HG03066 (cell line): ENCODE results near the gene OARD1.

Experiments
- ATAC-seq: cut with Tn5 transposase; IDR thresholded peaks from one replicate; pipeline ENCODE4 v1.9.1; 2021; ENCODE audit warnings: low read depth; ENCODE audit not compliant: unreplicated experiment

Gene OARD1

DNA sequence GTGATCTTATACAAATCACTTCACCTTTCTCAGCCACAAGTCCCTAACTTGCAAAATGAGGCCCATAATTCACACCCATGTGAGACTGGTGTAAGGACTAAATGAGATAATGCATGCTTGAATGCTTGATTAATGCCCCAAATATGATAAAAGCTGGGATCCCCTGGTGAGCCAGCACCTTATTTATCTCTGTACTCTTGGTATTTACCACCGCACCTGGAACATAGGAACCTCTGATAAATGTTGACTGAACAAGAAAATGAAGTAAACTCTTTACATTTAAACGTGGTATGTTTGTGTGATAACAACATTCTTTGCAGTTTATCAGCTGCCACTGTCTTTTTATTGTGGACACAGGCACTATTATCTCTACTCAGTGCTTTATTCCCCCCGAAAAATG is 21.6 kb downstream of the OARD1 start:
- ATAC-seq: no peak

GRCh38 chr6:41049955-41050354 is 22.2 kb downstream of the OARD1 start:
- no peak for ATAC-seq

GRCh38 chr6:41049521-41049920 is 22.6 kb downstream of the OARD1 start:
- ATAC-seq: no peak

GRCh38 chr6:41047745-41048732 is 24.1 kb downstream of the OARD1 start:
- no peak for ATAC-seq

GRCh38 chr6:41047306-41047705 is 24.9 kb downstream of the OARD1 start:
- ATAC-seq: no peak

DNA sequence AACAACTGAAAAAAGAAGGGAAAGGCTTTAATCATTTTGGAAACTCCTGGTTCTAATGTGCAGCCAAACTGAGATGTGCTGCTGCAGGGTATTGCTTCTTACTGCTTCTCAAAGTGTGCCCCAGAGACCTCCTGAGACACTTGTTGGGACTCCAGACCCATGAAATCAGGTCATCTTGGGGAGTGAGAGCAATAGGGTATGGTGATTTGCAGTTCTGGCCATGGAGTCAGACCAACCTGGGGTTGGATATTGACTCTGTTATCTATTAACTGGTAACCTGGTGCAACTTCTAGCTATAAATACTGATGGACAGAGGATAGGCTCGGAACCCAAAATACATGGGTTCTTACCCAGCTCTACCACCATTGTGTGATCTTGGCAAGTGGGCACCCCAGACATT is 26.1 kb downstream of the OARD1 start:
- ATAC-seq: no peak

- no peak for ATAC-seq
Measured at GRCh38 chr6:41045664-41046063, 26.5 kb downstream of the OARD1 start.

GRCh38 chr6:41043151-41043550 is 29.0 kb downstream of the OARD1 start:
- ATAC-seq: no peak

- ATAC-seq: no peak
Measured at GRCh38 chr6:41042226-41043055, 29.7 kb downstream of the OARD1 start, which contains the start of gene TSPO2. Gene TSPO2 (plus strand): TSS chr6:41042467. CDS start chr6:41042986, 519 bp downstream.

- no peak for ATAC-seq
Measured at GRCh38 chr6:41040940-41041536, 31.1 kb downstream of the OARD1 start.

GRCh38 chr6:41040101-41040939 is 31.8 kb downstream of the OARD1 start:
- ATAC-seq: no peak

GRCh38 chr6:41039060-41039998 is 32.8 kb downstream of the OARD1 start, which contains the start of gene UNC5CL:
Gene UNC5CL (minus strand): TSS chr6:41039221. CDS start chr6:41035074, 4,147 bp downstream.
- ATAC-seq: no peak

- no peak for ATAC-seq
Measured at GRCh38 chr6:41038205-41038604, 34.0 kb downstream of the OARD1 start.

GRCh38 chr6:41037107-41037900 is 34.9 kb downstream of the OARD1 start:
- ATAC-seq: no peak

DNA sequence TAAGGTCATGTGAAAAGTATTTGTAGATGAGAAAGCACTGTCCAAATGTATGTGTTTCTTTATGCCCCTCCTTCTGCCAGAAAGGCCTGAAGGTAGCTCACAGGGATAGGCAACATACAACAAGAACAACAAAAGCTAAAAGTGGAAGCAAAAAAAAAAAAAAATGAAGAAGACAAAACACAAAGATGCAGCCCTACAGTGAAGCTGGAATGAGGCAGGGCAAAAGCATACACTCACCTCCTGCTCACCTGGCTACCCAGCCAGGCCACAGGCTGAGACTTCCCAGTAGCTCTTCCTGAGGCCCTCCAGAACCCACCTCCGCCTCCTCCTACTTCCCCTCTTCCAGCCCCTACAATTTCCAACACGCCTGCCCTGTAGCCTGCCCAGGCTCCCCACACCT is 35.6 kb downstream of the OARD1 start:
- ATAC-seq: no peak

- no peak for ATAC-seq
Measured at GRCh38 chr6:41036186-41036585, 36.0 kb downstream of the OARD1 start.

DNA sequence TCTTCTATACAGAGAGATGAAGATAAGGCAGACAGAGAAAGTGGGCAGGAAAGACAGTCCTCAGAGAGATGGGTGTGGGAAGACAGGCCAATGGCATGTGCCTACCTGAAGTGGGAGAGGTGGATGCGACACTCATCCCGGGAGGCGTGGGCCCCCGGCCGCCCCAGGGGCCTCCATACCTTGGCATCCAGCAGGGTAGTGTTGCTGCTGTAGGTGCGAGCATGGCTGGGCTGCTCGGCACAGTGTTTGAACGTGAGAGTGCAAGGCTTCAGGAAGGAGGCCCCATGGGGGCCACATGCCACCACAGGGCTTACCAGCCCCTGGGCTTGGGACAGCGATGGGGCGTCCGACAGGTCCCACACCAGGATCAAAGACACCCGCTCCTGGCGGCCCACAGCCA is 38.4 kb downstream of the OARD1 start:
- ATAC-seq: no peak

DNA sequence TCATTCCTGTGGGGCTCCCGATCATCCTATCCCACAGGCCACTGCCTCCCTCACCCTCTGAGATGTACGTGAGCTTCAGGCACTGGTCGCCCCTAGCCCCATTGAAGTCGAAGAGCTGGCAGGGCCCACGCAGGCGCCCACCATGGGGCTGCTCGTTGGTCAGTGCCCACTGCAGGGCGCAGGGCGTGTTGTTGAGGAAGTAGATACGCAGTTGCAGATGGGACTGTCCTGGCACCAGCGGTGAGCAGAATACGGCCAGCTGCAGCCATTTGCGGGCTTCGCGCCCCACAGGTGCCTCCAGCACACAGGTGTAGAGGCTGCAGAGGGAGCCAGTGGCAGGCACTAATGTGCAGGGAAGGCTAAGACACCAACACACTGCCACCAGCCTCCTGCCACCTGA is 39.3 kb downstream of the OARD1 start:
- no peak for ATAC-seq
